MCF 10A (cell line): ENCODE measurements around the gene GATAD2A. TPM values are rescaled to one million over a fixed set of nuclear protein-coding genes. Genes with fewer than 3 reads are reported as not detected.

ENCODE experiments used
- BruUV-seq: library from RNA; stranded (reverse); fragments of 400-500 nt; replicated peaks from 2 replicates; lab custom pipeline; 2021; lab: Mats Ljungman, UMichigan
- CTCF ChIA-PET: fragments of 300-600 bp; sonication (Branson Sonifier 250); formaldehyde crosslinking; extraction: SDS; loops from one replicate; lab custom pipeline; 2021; ENCODE audit warnings: antibody characterized with exemption, inconsistent platforms; lab: Yijun Ruan, JAX
- POLR2A ChIA-PET: fragments of 300-600, 350-650 bp; sonication (Branson Sonifier 250); formaldehyde crosslinking; extraction: SDS; loops from one replicate; lab custom pipeline; 2020; ENCODE audit warnings: antibody characterized with exemption, inconsistent platforms; lab: Yijun Ruan, JAX
- DNase-seq: peaks from one replicate; pipeline ENCODE4 v3.0.0-alpha.2; 2018; ENCODE audit not compliant: unreplicated experiment
- H3K27ac Mint-ChIP-seq: one replicate; pipeline ENCODE4 v1.8.0; 2022; ENCODE audit warnings: mild to moderate bottlenecking, low read depth, mixed read lengths; ENCODE audit not compliant: unreplicated experiment
- H3K27me3 Mint-ChIP-seq: one replicate; pipeline ENCODE4 v1.8.0; 2022; ENCODE audit warnings: mixed read lengths; ENCODE audit not compliant: insufficient read depth, unreplicated experiment
- H3K36me3 Mint-ChIP-seq: one replicate; pipeline ENCODE4 v1.8.0; 2022; ENCODE audit warnings: mild to moderate bottlenecking, moderate library complexity, mixed read lengths; ENCODE audit not compliant: insufficient read depth, unreplicated experiment
- H3K4me1 Mint-ChIP-seq: one replicate; pipeline ENCODE4 v1.8.0; 2022; ENCODE audit warnings: mixed read lengths; ENCODE audit not compliant: insufficient read depth, unreplicated experiment
- H3K4me3 Mint-ChIP-seq: one replicate; pipeline ENCODE4 v1.8.0; 2022; ENCODE audit warnings: mild to moderate bottlenecking, moderate library complexity, mixed read lengths; ENCODE audit not compliant: unreplicated experiment
- H3K9me3 Mint-ChIP-seq: one replicate; pipeline ENCODE4 v1.8.0; 2022; ENCODE audit warnings: mixed read lengths; ENCODE audit not compliant: unreplicated experiment
- intact Hi-C: fragments of 100-400 bp; cut with micrococcal nuclease; formaldehyde crosslinking; loops from 2 replicates; pipeline ENCODE4 v1.14.1; 2022
- total RNA-seq: library from RNA; stranded (reverse); gene quantifications from 2 replicates; pipeline ENCODE4 v1.2.3, GENCODE V29; 2022
- TF ChIP-seq, protein P1 (sequence below): fragments of 200-600 bp; IDR thresholded peaks from one replicate; pipeline ENCODE4 v1.8.0; 2022; ENCODE audit warnings: antibody characterized with exemption, mild to moderate bottlenecking; ENCODE audit not compliant: unreplicated experiment

The GATAD2A gene
- total RNA-seq, 1 experiment from 2014 or later: 91.5 TPM

DNA sequence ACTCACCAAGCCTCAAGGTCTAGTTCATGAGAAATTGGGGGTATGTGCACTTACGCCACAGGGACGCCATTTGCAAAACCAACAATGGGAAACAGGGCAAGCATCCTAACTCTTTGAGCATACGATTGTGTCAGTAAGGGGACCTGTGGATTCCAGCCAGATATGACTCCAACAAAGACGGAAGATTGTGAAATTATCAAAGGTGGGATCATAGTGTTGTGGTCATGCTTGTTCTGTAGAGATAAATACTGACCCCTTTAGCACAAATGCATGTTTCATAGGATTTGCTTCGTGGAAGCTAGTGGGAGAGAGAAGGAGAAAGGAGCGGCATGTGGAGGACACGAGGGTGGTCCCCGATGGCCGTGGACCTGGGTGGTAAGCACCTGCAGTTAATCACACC lies 37.8 kb downstream of the GATAD2A start:
- no TSS peak for BruUV-seq
- DNase-seq: no peak
- intact Hi-C loops: no loop called here
- H3K9me3 Mint-ChIP-seq: no peaks in the 10 kb centered on the region
- CTCF ChIA-PET: interaction anchor here (1.0 kb wide), 1 partner anchor 47 kb away, joined by 6 read pairs; no protein-coding TSS in a partner anchor
- H3K36me3 Mint-ChIP-seq: peaks cover 7% of the 10 kb centered on the region
- no peaks in the 10 kb centered on the region for H3K27me3 Mint-ChIP-seq
- TF ChIP-seq, protein P1, sequence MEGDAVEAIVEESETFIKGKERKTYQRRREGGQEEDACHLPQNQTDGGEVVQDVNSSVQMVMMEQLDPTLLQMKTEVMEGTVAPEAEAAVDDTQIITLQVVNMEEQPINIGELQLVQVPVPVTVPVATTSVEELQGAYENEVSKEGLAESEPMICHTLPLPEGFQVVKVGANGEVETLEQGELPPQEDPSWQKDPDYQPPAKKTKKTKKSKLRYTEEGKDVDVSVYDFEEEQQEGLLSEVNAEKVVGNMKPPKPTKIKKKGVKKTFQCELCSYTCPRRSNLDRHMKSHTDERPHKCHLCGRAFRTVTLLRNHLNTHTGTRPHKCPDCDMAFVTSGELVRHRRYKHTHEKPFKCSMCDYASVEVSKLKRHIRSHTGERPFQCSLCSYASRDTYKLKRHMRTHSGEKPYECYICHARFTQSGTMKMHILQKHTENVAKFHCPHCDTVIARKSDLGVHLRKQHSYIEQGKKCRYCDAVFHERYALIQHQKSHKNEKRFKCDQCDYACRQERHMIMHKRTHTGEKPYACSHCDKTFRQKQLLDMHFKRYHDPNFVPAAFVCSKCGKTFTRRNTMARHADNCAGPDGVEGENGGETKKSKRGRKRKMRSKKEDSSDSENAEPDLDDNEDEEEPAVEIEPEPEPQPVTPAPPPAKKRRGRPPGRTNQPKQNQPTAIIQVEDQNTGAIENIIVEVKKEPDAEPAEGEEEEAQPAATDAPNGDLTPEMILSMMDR: no peak
- no peak overlapping the region for H3K27ac Mint-ChIP-seq
- H3K4me1 Mint-ChIP-seq: peaks cover 31% of the 10 kb centered on the region
- no peak overlapping the region for H3K4me3 Mint-ChIP-seq
- POLR2A ChIA-PET: no interaction called here

DNA sequence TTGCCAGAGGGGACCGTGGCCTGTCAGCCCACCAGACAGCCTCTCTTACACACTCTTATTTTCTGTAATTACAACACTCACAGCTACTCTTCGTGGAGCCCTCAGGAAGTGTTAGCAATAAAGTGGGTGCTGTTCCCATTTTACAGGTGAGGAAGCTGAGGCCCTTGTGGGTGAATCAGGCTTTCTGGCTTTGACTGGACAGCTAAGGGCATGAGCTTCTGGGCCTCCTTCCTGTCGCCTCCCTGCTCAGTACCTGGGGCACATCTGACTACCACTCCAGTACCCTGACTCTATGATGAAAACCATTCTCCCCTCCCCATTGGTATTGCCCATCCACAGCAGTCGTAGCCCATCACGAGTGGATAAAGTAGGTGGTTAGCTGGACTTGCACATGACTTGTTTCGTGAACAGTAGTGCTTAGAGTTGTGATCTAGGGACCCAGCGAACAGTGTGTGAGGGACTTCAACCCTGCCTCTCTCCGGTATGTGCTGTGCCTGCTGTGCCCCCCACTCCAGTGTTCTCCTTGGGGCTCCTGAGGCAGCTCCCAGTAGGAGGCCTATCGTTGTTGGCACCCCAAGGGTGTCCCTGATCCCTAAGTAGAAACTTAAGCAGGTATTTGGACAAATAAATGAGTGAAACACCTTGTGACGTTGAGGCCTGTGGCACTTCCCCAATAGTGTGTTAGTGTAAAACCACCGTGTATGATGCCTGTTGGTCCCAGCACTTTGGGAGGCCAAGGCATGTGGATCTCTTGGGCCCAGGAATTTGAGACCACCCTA lies 38.6 kb downstream of the GATAD2A start:
- BruUV-seq: no TSS peak
- H3K27ac Mint-ChIP-seq: no peak overlapping the region
- no peaks in the 10 kb centered on the region for H3K27me3 Mint-ChIP-seq
- intact Hi-C loops: no loop called here
- TF ChIP-seq, protein P1: no peak
- ChIA-PET POLR2A (no interaction called here), CTCF (interaction anchor here (0.6 kb wide), 2 partner anchors 8 to 188 kb away, joined by 3 read pairs; no protein-coding TSS in a partner anchor)
- DNase-seq: no peak
- no peaks in the 10 kb centered on the region for H3K9me3 Mint-ChIP-seq
- peaks cover 28% of the 10 kb centered on the region for H3K4me1 Mint-ChIP-seq
- H3K36me3 Mint-ChIP-seq: peaks cover 7% of the 10 kb centered on the region
- no peak overlapping the region for H3K4me3 Mint-ChIP-seq

DNA sequence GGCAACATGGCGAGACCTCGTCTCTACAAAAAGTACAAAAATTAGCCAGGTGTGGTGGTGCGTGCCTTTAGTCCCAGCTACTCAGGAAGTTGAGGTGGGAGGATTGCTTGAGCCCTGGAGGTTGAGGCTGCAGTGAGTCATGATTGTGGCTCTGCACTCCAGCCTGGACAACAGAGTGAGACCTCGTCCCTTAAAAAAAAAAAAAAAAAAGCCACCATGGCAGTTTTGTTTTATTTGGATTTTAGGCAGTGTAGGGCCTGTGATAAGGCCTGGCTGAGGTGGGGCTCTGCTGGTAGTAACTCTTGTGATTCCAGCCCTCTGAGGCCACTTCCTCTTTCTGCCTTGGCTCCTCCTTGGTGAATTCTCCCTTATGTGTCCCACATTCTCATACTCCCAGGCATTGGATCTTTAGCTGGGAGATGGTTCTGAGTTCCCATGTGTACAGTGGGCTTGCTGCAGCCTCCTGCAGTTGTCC lies 39.2 kb downstream of the GATAD2A start:
- peaks cover 7% of the 10 kb centered on the region for H3K36me3 Mint-ChIP-seq
- ChIA-PET POLR2A (no interaction called here), CTCF (interaction anchor here (0.6 to 0.8 kb wide), 3 partner anchors 8 to 188 kb away, joined by 3 read pairs; no protein-coding TSS in a partner anchor)
- peak; percentile 18 for DNase-seq
- no peak overlapping the region for H3K4me3 Mint-ChIP-seq
- BruUV-seq: no TSS peak
- H3K27ac Mint-ChIP-seq: no peak overlapping the region
- H3K4me1 Mint-ChIP-seq: peaks cover 25% of the 10 kb centered on the region
- no peaks in the 10 kb centered on the region for H3K27me3 Mint-ChIP-seq
- no peaks in the 10 kb centered on the region for H3K9me3 Mint-ChIP-seq
- intact Hi-C loops: no loop called here
- TF ChIP-seq, protein P1: no peak

DNA sequence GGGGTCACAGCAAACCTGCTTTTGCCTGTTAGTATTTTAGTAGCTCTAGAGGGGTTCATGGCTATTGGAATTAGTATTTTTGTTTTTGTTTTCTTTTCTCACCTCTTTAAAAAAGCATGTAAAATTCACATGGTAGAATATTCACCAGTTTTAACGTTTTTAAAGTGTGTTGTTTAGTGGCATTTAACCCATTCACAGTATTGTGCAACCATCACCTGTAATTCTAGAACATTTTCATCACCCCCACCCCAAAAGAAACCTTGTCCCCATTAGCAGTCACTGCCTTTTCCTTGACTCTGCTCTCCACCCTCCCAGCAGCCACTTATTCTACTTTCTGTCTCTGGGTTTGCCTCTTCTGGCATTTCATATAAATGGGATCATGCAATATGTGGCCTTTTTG lies 39.8 kb downstream of the GATAD2A start:
- DNase-seq: no peak
- Mint-ChIP-seq H3K4me1 (peaks cover 25% of the 10 kb centered on the region), H3K36me3 (peaks cover 7% of the 10 kb centered on the region), H3K27ac (no peak overlapping the region), H3K27me3 (no peaks in the 10 kb centered on the region), H3K9me3 (no peaks in the 10 kb centered on the region), H3K4me3 (no peak overlapping the region)
- ChIA-PET CTCF (interaction anchor here (0.5 to 0.8 kb wide), 2 partner anchors 53 to 81 kb away, joined by 3 to 4 read pairs; no protein-coding TSS in a partner anchor), POLR2A (no interaction called here)
- TF ChIP-seq, protein P1: no peak
- no TSS peak for BruUV-seq
- intact Hi-C loops: no loop called here
